Endothelial cell of umbilical vein (primary cell): ENCODE measurements around the gene CIAPIN1.

Experiments
- CTCF ChIP-seq, 2 donors: IDR thresholded peaks; 1 replicate in 1 of 2; 2 replicates in 1 of 2; pipeline ENCODE4 v1.5.1; 2011; ENCODE audit warnings: low read length in 2 of 2, mild to moderate bottlenecking in 2 of 2, moderate library complexity in 2 of 2, control low read depth in 1 of 2, inconsistent platforms in 1 of 2, low read depth in 1 of 2; ENCODE audit not compliant: insufficient read depth in 1 of 2; ENCODE audit errors: extremely low read depth in 1 of 2
- EZH2 ChIP-seq: IDR thresholded peaks from 2 replicates; pipeline ENCODE4 v1.6.1; 2012; ENCODE audit warnings: borderline replicate concordance, low read depth, mild to moderate bottlenecking, moderate library complexity, low read length, inconsistent platforms; ENCODE audit not compliant: severe bottlenecking
- FOS ChIP-seq: IDR thresholded peaks from 2 replicates; pipeline ENCODE4 v1.6.1; 2011; ENCODE audit warnings: mild to moderate bottlenecking, low read length, moderate library complexity, borderline replicate concordance; ENCODE audit not compliant: insufficient read depth
- MAX ChIP-seq: IDR thresholded peaks from 2 replicates; pipeline ENCODE4 v1.6.1; 2011; ENCODE audit not compliant: insufficient read depth, insufficient read length
- MYC ChIP-seq: IDR thresholded peaks from one replicate; pipeline ENCODE4 v1.6.1; 2011; ENCODE audit warnings: mild to moderate bottlenecking, low read depth, low read length
- POLR2A ChIP-seq: IDR thresholded peaks from 2 replicates; pipeline ENCODE4 v1.6.1; 2012; ENCODE audit warnings: low read depth, mild to moderate bottlenecking, control low read depth, low read length
- POLR2AphosphoS5 ChIP-seq: IDR thresholded peaks from 2 replicates; pipeline ENCODE4 v1.6.1; 2012; ENCODE audit warnings: low read depth, mild to moderate bottlenecking, control low read depth, low read length, moderate library complexity; ENCODE audit not compliant: insufficient read depth

DNA sequence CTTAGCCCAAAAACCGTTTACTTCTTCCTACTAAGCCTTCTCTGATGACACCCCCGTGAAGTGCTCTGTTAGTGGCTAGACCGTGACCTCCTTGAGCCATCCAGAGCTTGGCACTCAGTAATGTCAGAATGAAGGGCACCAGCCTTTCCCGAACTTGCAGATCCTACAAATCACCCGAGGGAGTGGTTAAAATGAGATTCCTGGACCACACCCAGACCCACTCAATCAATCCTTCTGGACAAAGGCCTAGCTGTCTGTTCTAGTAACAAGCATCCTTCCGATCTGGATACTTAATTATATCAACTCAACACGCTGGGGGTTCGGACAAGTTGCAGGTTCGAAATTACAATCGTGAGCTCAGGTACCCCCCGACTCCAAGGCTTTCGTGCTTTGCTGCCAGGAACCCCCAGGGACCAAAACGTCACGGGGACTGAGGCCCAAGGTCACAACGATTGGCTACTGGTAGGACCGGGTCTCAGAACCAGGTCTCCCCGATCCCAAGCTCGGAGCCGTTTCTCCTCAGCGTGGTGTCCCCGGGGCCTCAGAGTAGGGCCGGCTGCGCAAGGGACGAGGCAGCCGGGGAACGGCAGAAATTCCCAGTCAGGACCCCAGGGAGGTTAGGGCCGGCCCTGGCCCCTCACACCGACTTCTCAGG, 527 bp downstream of the CIAPIN1 start:
- no peak for TF ChIP-seq EZH2
- no peak for TF ChIP-seq POLR2A
- TF ChIP-seq CTCF (IDR thresholded peaks at IDR 0.05; ENCODE audit: extremely low read depth in 1 of 2, insufficient read depth in 1 of 2, low read depth in 1 of 2, low read length in 2 of 2) = no peak
- no peak for TF ChIP-seq POLR2AphosphoS5
- TF ChIP-seq FOS = no peak
- TF ChIP-seq MYC = no peak
- no peak for TF ChIP-seq MAX
